ENCODE measurements around the gene OPA1. TPM values are rescaled to one million over a fixed set of nuclear protein-coding genes. Genes with fewer than 3 reads are reported as not detected.

Gene OPA1
- total RNA-seq, 2 experiments from 2014 or later = 85.2 to 94.0 TPM

DNA sequence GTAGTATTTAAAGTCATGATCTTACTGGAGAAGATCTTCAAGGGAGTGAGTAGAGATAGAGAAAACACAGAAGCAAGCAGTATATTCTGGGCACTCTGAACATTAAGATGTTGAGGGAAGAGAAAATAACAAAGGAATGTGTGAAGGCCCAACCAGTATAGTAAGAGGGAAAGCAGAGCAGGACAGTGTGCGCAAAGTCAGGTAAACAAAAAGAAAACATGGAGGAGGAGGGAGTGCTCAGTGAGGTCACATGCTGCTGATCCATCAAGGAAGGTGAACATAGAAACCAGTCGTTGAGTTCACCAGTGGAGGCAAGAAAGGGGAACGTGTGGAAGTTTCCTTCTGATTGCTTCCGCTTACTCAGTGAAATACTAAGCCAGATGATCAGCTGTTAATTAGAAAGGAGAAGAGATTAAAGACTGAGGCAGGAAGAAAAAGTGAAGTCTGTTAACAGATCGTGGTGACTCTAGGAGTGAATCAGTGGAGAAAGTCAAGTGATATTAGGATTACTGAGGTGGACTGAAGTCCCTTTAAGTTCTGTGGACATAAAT, 47.2 kb downstream of the OPA1 start:
- ChIA-PET POLR2A (no interaction called here), CTCF (interaction anchor here (1.5 kb wide), 1 partner anchor 22 kb away, joined by 3 read pairs; no protein-coding TSS in a partner anchor)

DNA sequence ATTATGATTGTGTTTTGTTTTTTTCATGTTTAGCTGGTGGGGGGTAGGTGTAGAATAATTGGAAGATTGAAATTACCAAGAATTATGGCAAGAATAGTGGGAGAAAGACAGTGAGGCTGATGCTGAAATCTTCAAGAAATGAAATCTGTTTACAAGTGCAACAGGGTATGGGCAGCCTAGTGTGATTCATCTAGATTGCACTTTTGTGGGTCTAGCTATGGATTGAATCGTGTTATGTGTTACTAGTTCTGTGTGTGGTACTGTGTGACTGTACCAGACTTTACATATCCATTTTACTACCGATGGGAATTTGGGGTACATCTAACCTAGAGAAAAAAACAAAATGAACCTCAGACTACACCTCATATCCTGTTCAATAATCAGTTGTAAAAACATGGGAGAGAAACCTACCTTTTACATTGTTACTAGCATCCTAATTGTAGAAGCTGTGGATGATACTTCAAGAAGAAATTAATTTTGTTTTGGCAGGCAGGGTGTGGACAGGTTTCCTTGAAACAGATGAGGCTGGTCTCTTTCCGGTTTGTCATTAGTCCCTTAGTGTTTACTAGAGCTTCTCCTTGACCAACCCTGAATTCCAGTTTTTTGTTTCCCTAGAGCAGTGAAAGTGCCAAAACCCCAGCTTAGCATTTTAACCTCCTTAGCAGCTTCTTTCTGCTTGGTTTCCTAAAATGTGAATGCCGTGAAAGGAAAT, 47.9 kb downstream of the OPA1 start:
- ChIA-PET POLR2A (no interaction called here), CTCF (interaction anchor here (1.5 kb wide), 1 partner anchor 21 kb away, joined by 3 read pairs; no protein-coding TSS in a partner anchor)

GRCh38 chr3:193641440-193641775, 48.4 kb downstream of the OPA1 start:
- CTCF ChIA-PET = interaction anchor here (1.5 kb wide), 1 partner anchor 21 kb away, joined by 3 read pairs; no protein-coding TSS in a partner anchor

GRCh38 chr3:193645806-193646205, 52.8 kb downstream of the OPA1 start:
- CTCF ChIA-PET = no interaction called here
- POLR2A ChIA-PET = no interaction called here

More at GRCh38 chr3:193641440-193641775, 48.4 kb downstream of the OPA1 start:
- POLR2A ChIA-PET = no interaction called here

DNA sequence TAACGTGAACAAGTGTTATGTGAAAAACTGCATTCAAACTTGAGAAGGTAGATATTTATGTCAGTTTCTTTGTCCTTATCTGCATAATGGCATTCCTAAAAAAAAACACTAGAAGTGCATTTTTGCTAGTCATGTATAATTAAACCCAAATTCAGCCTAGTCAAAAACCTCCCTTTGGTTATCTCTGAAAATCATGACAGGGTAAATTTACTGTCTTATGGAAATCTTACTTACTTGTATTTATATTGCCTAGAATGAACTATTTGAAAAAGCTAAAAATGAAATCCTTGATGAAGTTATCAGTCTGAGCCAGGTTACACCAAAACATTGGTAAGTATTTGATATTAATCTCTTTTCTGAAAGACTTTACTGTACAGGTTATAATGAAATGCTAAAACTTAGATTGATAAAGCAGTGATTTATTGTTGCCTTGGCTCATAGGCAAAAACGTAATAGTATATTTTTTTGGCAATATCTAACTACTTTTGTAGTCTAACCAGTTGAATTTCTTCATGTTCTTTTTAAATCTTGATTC, 55.6 kb downstream of the OPA1 start:
- POLR2A ChIA-PET = no interaction called here
- CTCF ChIA-PET = no interaction called here

DNA sequence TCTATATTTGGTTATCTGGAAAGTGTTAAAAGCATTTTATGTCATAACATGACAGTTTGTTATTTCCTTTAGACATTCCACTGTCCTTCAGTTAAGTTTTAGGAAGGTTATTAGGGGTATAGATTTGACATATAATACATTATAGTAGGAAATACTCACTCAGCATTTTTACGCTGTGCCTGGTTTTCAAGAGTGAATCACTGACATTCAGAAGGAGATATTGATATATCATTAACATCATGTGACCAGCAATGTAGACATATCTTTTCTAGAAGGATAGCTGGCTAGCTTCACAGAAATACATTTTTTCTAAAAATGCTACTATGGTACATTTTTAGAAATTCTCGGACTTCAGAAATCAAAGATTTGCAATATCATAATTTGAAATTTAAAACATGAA, 57.6 kb downstream of the OPA1 start:
- CTCF ChIA-PET = no interaction called here
- POLR2A ChIA-PET = no interaction called here

GRCh38 chr3:193655831-193656433, 62.9 kb downstream of the OPA1 start:
- CTCF ChIA-PET = interaction anchor here (0.8 kb wide), 2 partner anchors 10 to 13 kb away, joined by 3 read pairs; no protein-coding TSS in a partner anchor
- POLR2A ChIA-PET = no interaction called here

- ChIA-PET POLR2A (no interaction called here), CTCF (interaction anchor here (0.8 kb wide), 2 partner anchors 10 to 14 kb away, joined by 3 read pairs; no protein-coding TSS in a partner anchor)
Measured at GRCh38 chr3:193656445-193656844, 63.4 kb downstream of the OPA1 start.

GRCh38 chr3:193656878-193657282, 63.9 kb downstream of the OPA1 start:
- ChIA-PET POLR2A (no interaction called here), CTCF (interaction anchor here (0.8 kb wide), 2 partner anchors 9 to 14 kb away, joined by 3 read pairs; no protein-coding TSS in a partner anchor)

DNA sequence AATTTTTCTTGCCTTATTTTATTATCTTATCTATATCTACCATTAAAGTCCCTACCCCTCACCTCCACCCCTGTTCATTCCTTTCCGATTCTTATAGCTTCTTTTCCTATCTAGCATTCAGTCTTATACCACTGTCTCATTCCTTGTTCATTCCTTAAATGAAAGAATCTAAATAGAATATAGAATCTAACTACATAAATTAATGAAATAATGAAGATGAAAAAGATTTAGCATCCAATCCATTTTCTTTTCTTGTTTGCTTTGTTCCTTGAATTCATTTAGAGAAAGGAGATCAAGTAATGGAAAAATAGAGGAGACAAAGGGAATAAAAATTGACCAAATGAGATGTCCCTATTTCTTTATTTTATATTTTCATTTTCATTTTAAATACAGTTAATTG, 67.2 kb downstream of the OPA1 start:
- CTCF ChIA-PET = no interaction called here
- POLR2A ChIA-PET = no interaction called here

GRCh38 chr3:193660698-193661411, 67.8 kb downstream of the OPA1 start:
- CTCF ChIA-PET = interaction anchor here (3.1 kb wide), 1 partner anchor 655 kb away, joined by 10 read pairs; no protein-coding TSS in a partner anchor
- POLR2A ChIA-PET = no interaction called here

DNA sequence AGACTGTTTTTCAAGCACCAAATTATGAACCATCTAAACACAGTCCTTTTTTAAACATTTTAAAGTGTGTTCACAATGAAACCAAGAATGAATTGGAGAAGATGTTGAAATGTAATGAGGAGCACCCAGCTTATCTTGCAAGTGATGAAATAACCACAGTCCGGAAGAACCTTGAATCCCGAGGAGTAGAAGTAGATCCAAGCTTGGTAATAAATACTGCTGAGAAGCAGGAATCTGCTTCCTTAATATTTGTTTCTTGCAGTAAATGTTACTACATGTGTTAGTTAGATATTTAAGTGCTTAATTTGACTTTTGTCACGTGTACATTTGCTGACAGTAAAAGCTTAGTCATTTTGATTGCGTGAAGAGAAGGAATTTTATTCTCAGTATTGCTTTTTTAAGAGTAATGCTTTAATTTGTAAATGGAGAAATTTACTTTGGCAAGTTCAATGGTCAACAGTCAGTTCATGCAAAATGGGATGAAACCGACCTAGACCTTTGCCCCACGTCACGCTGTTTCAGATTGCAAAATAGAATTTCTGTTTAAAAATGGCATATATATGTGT, 69.8 kb downstream of the OPA1 start:
- CTCF ChIA-PET = interaction anchor here (1.0 to 3.1 kb wide), 2 partner anchors 22 to 653 kb away, joined by 3 to 10 read pairs; no protein-coding TSS in a partner anchor
- POLR2A ChIA-PET = no interaction called here

DNA sequence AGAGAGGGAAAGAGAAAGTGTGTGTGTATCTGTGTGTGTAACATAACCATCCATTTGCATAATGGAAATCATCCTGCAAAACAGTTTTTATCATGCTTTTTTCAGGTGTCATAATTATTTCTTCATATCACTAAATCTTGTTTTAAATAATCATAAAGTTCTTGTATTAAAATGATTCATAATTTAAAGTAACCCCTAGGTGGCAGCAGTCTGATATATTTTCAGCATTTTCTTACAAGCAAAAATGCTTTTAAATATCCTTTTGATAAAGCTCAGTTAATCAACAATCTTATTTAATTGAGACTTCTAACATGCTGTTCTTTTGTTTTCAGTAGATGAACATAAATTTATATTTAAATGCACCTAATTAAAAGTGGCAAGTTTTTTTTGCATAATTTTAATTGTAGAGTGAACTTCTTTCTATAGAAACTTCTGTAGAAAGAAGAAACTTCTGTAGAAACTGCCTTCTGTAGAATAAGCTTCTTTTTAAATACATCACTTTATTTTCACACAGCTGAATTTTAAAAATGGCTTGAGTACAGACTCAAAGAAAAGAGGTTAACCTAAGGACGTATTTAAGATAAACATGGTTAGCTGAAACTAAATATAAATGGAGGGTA, 72.5 kb downstream of the OPA1 start:
- ChIA-PET POLR2A (no interaction called here), CTCF (interaction anchor here (1.0 to 1.2 kb wide), 2 partner anchors 9 to 16 kb away, joined by 3 to 4 read pairs; no protein-coding TSS in a partner anchor)

DNA sequence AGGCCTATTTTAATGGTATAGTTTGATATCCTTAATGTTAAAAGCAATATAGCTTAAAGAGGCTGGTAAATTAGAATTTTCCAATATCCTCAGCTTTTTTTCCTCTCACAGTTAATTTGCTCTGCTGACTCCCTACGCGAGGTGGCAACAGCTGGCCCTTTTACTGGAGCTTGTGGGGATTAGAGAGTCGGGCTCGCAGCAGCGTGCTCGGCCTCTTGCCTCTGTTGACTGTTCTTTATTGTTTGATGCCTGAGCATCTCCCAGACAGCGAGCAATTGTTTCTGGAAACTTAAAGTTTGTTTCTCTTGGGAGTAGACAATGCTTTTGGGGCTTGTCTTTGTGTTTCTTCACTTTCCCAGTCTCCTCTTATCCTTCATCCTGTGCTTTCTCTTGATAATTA, 80.8 kb downstream of the OPA1 start:
- CTCF ChIA-PET = interaction anchor here (0.7 kb wide), 1 partner anchor 29 kb away, joined by 3 read pairs; no protein-coding TSS in a partner anchor
- POLR2A ChIA-PET = no interaction called here

DNA sequence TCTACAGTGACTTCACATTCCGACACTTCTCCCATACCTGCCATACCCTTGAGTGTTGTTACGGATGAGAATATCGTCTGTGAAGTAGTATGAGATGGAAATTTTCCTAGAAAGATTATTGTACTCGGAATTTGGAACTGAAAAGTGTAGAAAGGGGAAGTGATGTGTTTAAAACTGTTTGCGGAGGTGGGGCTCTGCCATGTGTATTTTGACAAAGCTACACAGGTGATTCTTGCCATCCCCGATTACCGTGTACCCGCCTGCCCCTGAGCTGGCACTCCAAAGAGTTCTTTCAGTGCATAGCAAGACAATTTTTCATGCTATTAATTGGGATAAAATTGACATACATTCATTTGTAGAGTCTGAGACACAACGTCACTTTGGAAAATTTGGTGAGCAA, 81.7 kb downstream of the OPA1 start:
- CTCF ChIA-PET = no interaction called here

GRCh38 chr3:193677734-193678133, 84.7 kb downstream of the OPA1 start:
- CTCF ChIA-PET = no interaction called here
- POLR2A ChIA-PET = no interaction called here

More for the DNA sequence above, 81.7 kb downstream of the OPA1 start:
- POLR2A ChIA-PET = no interaction called here

DNA sequence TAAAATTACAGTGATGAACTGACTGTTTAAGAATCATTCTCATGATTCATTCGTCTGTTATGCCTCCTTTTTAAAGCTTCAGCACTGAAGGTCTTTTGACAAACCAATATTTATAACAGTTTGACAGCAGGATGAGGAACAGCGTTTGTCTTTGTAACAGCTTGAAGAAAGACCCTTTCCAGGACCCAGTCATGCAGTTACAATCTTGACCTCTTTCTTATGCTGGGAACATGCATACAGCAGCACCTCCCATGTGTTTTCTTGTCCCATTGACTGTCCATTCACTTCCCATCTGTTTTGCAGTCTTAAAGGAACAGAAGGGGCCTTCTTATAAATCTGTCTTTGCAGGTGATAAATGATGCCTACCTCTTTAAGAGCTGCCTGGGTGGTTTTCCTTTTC, 87.2 kb downstream of the OPA1 start:
- ChIA-PET POLR2A (no interaction called here), CTCF (no interaction called here)

GRCh38 chr3:193681631-193682030, 88.6 kb downstream of the OPA1 start:
- POLR2A ChIA-PET = no interaction called here
- CTCF ChIA-PET = interaction anchor here (1.0 kb wide), 1 partner anchor 15 kb away, joined by 4 read pairs; no protein-coding TSS in a partner anchor
